A549 treated with Hydrocortisone at 1 μM for 4 hours (cell line): ENCODE data around the gene CBR1. TPM values are rescaled to one million over a fixed set of nuclear protein-coding genes. Genes with fewer than 3 reads are reported as not detected.

Experiments
- total RNA-seq: library from RNA; stranded (reverse); fragments of 200-300 nt; extraction: Qiagen RNA extraction; gene quantifications from 5 replicates; pipeline ENCODE4 v1.2.3, GENCODE V29; 2022

Gene CBR1
- 150 to 164 TPM (median 155 TPM) in 5 replicates for total RNA-seq

GRCh38 chr21:36069713-36070583 is at the start of gene CBR1:
TSS of gene CBR1 (plus strand) at chr21:36070024. CDS start at chr21:36070116, 92 bp downstream.

GRCh38 chr21:36060159-36060921 is 9.5 kb upstream of the CBR1 start, which contains the start of gene SETD4:
TSS of gene SETD4 (minus strand) at chr21:36060526. CDS start at chr21:36058888, 1,638 bp downstream.

Other genes starting within 250 kb of the CBR1 start
- gene SETD4, start 9.5 kb upstream of the CBR1 start, total RNA-seq = 9.0 to 11.1 TPM (median 10.4 TPM) in 5 replicates
- 8.4 to 12.4 TPM (median 11.1 TPM) in 5 replicates for gene CBR3, start 65.1 kb downstream of the CBR1 start, total RNA-seq
- gene DOP1B, start 86.8 kb downstream of the CBR1 start, total RNA-seq = 2.6 to 5.2 TPM (median 3.9 TPM) in 5 replicates